HepG2 (cell line): Measurements from ENCODE around the gene FAM20A. TPM values are rescaled to one million over a fixed set of nuclear protein-coding genes. Genes with fewer than 3 reads are reported as not detected.

Experiments used
- ATAC-seq: fragments of 200-7000 bp; cut with Tn5 transposase; 3 replicates; pipeline ENCODE4 v1.9.1; 2020; ENCODE audit warnings: mild to moderate bottlenecking, moderate library complexity
- BruUV-seq: library from RNA; stranded (reverse); fragments of 400-500 nt; replicated peaks from 2 replicates; lab custom pipeline; 2021; lab: Mats Ljungman, UMichigan
- CTCF ChIA-PET: fragments of 300-600 bp; formaldehyde crosslinking; extraction: SDS; loops from one replicate; lab custom pipeline; 2021; ENCODE audit warnings: low total read pairs, inconsistent platforms, low intra/inter-chr PET ratio; lab: Yijun Ruan, JAX
- POLR2A ChIA-PET: fragments of 350-600 bp; sonication (Branson Sonifier 250); formaldehyde crosslinking; loops from one replicate; lab custom pipeline; 2020; ENCODE audit warnings: antibody characterized with exemption, inconsistent platforms; lab: Yijun Ruan, JAX
- DNase-seq: peaks from one replicate; pipeline ENCODE4 v3.0.0-alpha.2; 2015; ENCODE audit warnings: low spot score
- FAIRE-seq: peaks from 3 replicates; lab custom pipeline; 2011; peaks lifted over from hg19 to GRCh38; lab: Jason Lieb, UNC
- H2AFZ ChIP-seq: one replicate; pipeline ENCODE4 v1.6.1; 2011; ENCODE audit warnings: low read length, inconsistent platforms
- H3K27ac ChIP-seq: fragments of 300-600 bp; 3 replicates; pipeline ENCODE4 v1.8.0; 2011; ENCODE audit warnings: mixed run types, mild to moderate bottlenecking, mixed read lengths, low read length, inconsistent platforms; ENCODE audit not compliant: insufficient read depth; ENCODE audit errors: extremely low read length
- H3K27me3 ChIP-seq, 2 experiments: fragments of 200-600 bp in 1 of 2; 2 replicates in 1 of 2; 3 replicates in 1 of 2; pipeline versions ENCODE4 v1.6.0 to v1.8.0; 2011; ENCODE audit warnings: low read length in 2 of 2, mild to moderate bottlenecking in 2 of 2, moderate library complexity in 2 of 2, inconsistent platforms in 1 of 2; ENCODE audit not compliant: insufficient read depth in 2 of 2, control insufficient read depth in 1 of 2
- H3K36me3 ChIP-seq, 2 experiments: fragments of 200-600 bp in 1 of 2; replicated peaks in 1 of 2; 2 replicates in 1 of 2; 3 replicates in 1 of 2; pipeline versions ENCODE4 v1.5.1 to v1.8.0; 2011; ENCODE audit warnings: low read length in 2 of 2, inconsistent platforms in 1 of 2; ENCODE audit not compliant: insufficient read depth in 2 of 2, control insufficient read depth in 1 of 2
- H3K4me1 ChIP-seq: 2 replicates; pipeline ENCODE4 v1.5.1; 2012; ENCODE audit warnings: low read length, inconsistent platforms; ENCODE audit not compliant: insufficient read depth
- H3K4me2 ChIP-seq: 2 replicates; pipeline ENCODE4 v1.6.0; 2011; ENCODE audit warnings: low read depth, low read length, inconsistent platforms
- H3K4me3 ChIP-seq, 3 experiments: fragments of 200-600 bp in 1 of 3; sonication (generic), shearing (Covaris generic) in 1 of 3; replicated peaks in 1 of 3; 2 replicates each; pipeline ENCODE4 v1.5.1; 2011 to 2016; ENCODE audit warnings: low read length in 3 of 3, inconsistent platforms in 2 of 3, low read depth in 2 of 3, mild to moderate bottlenecking in 2 of 3, control low read depth in 1 of 3, mixed read lengths in 1 of 3; ENCODE audit not compliant: insufficient read depth in 1 of 3
- H3K79me2 ChIP-seq: one replicate; pipeline ENCODE4 v1.6.1; 2011; ENCODE audit warnings: low read length, inconsistent platforms; ENCODE audit not compliant: insufficient read depth
- H3K9ac ChIP-seq: 2 replicates; pipeline ENCODE4 v1.6.0; 2011; ENCODE audit warnings: mild to moderate bottlenecking, low read depth, low read length, inconsistent platforms; ENCODE audit not compliant: insufficient read depth
- H3K9me3 ChIP-seq: 2 replicates; pipeline ENCODE4 v1.5.1; 2012; ENCODE audit warnings: mild to moderate bottlenecking, low read length
- H4K20me1 ChIP-seq: 2 replicates; pipeline ENCODE4 v1.6.0; 2011; ENCODE audit warnings: inconsistent platforms, mild to moderate bottlenecking, low read length, moderate library complexity; ENCODE audit not compliant: insufficient read depth
- CBX2 ChIP-seq, 2 experiments: fragments of 200-600 bp in 1 of 2; sonication (generic); formaldehyde crosslinking in 1 of 2; IDR thresholded peaks; 2 replicates each; pipeline versions ENCODE4 v1.7.0 to v1.8.1; 2018 to 2022; ENCODE audit warnings: low read depth in 2 of 2, low read length in 1 of 2, mild to moderate bottlenecking in 1 of 2, missing genetic modification reagents in 1 of 2
- FOXA3 ChIP-seq: IDR thresholded peaks from 2 replicates; pipeline ENCODE4 v1.6.1; 2016; ENCODE audit warnings: missing genetic modification reagents, missing compliant biosample characterization
- KAT2B ChIP-seq: fragments of 150-350 bp; IDR thresholded peaks from 2 replicates; pipeline ENCODE4 v1.6.1; 2014; ENCODE audit warnings: low read depth, low read length, borderline replicate concordance
- NFATC3 ChIP-seq: sonication (generic); formaldehyde crosslinking; IDR thresholded peaks from 2 replicates; pipeline ENCODE4 v1.5.1; 2020; ENCODE audit warnings: mild to moderate bottlenecking, missing genetic modification reagents
- PHF20 ChIP-seq: sonication (generic); formaldehyde crosslinking; IDR thresholded peaks from 2 replicates; pipeline ENCODE4 v1.5.0; 2020; ENCODE audit warnings: mild to moderate bottlenecking, missing genetic modification reagents
- SMYD3 ChIP-seq: sonication (generic); formaldehyde crosslinking; IDR thresholded peaks from 2 replicates; pipeline ENCODE4 v1.8.1; 2023; ENCODE audit warnings: mild to moderate bottlenecking, missing genetic modification reagents
- ZMYM2 ChIP-seq: sonication (generic); formaldehyde crosslinking; IDR thresholded peaks from 2 replicates; pipeline ENCODE4 v1.8.0; 2022; ENCODE audit warnings: mild to moderate bottlenecking, missing genetic modification reagents
- ZNF121 ChIP-seq: sonication (generic); formaldehyde crosslinking; IDR thresholded peaks from 2 replicates; pipeline ENCODE4 v1.5.0; 2020; ENCODE audit warnings: mild to moderate bottlenecking, missing genetic modification reagents
- ZNF343 ChIP-seq: sonication (generic); formaldehyde crosslinking; IDR thresholded peaks from 2 replicates; pipeline ENCODE4 v1.4.0; 2020; ENCODE audit warnings: mild to moderate bottlenecking, missing genetic modification reagents
- ZNF484 ChIP-seq: sonication (generic); formaldehyde crosslinking; IDR thresholded peaks from 2 replicates; pipeline ENCODE4 v1.5.1; 2020; ENCODE audit warnings: mild to moderate bottlenecking, low read depth, missing genetic modification reagents, borderline replicate concordance
- ZNF720 ChIP-seq: sonication (generic); formaldehyde crosslinking; IDR thresholded peaks from 2 replicates; pipeline ENCODE4 v1.4.0; 2020; ENCODE audit warnings: missing genetic modification reagents
- WGBS: methylation state at CpG from one replicate; pipeline ENCODE4 v1.1.6; 2017; ENCODE audit warnings: low lambda C conversion rate; 5-methylcytosine and 5-hydroxymethylcytosine counted together
- in situ Hi-C: cut with HindIII; loops from 2 replicates; pipeline ENCODE4 v1.10.0; 2017; ENCODE audit warnings: low pct_unique_long_range_greater_than_20kb; ENCODE audit not compliant: extremely low pct_ligation_motif_present
- intact Hi-C: fragments of 100-400 bp; cut with micrococcal nuclease; formaldehyde crosslinking; loops from one replicate; pipeline ENCODE4 v1.10.0; 2022; ENCODE audit not compliant: unreplicated experiment
- polyA plus RNA-seq, 8 experiments: library from polyadenylated mRNA; depleted of rRNA in 3 of 8; stranded (reverse) in 7 of 8; unstranded in 1 of 8; fragments of >200 nt; fragmentation: Illumina TruSeq in 4 of 8; extraction: Trizol in 4 of 8; gene quantifications; 2 replicates each; pipeline versions ENCODE4 v1.2.1 to v1.2.3, GENCODE V29; 2011 to 2016; ENCODE audit warnings: low read depth in 4 of 8, missing spikeins in 1 of 8, mixed read lengths in 1 of 8; ENCODE audit not compliant: insufficient read depth in 1 of 8
- total RNA-seq, 5 experiments: library from RNA; depleted of rRNA; stranded (reverse); fragments of >200 nt; fragmentation: Illumina TruSeq; extraction: Trizol; gene quantifications; 2 replicates each; pipeline ENCODE4 v1.2.3, GENCODE V29; 2016; ENCODE audit warnings: low read depth in 1 of 5
- TF ChIP-seq, protein P1 (sequence below): sonication (generic); formaldehyde crosslinking; IDR thresholded peaks from 2 replicates; pipeline ENCODE4 v1.4.0; 2020; ENCODE audit warnings: missing genetic modification reagents

The FAM20A gene
- total and polyA plus RNA-seq, 2 of the 13 experiments (the other 11 are each of a cell fraction or from before 2014, with no cell fraction given) = 9.3 to 20.7 TPM

DNA sequence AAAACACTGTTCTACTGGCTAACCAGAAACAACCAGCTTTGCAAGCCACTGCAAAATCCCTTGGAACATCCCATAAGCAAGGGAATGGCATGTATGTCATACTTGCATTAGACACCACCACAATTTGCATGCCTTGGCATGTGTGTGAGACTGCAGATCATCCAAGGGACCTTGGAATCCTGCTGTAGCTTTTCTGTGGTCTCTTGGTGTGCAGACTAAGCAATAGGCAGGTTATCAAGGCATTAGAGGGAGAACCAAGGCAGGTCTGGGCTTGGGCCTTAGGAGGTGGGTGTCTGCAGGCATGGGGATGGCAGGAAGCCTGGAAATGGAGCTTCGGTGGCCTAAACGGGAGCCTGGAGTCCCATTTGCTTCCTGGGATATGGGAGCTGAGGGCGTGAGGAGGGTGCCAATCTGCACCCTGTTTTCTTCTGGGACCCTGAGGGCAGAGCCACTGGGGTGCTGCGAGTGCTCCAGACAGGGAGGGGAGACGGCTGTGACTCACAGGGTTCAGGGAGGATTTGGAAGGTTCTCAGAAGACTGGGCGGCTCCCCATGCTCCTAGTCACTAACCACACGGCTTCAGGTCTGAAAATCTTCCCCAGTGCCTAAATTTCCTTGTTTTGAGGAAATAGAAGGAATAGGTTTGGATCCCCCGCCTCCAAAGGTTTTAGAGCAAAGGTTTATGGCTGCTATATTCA, 36.6 kb downstream of the FAM20A start:
- CTCF ChIA-PET = no interaction called here

More for the DNA sequence above, 36.6 kb downstream of the FAM20A start:
- Histone ChIP-seq H3K27ac (no peak overlapping the region), H3K79me2 (no peaks in the 10 kb centered on the region), H3K9ac (no peak overlapping the region), H3K9me3 (no peaks in the 10 kb centered on the region), H3K4me2 (no peak overlapping the region), H3K4me3 (no peak overlapping the region), H3K4me1 (peaks cover 17% of the 10 kb centered on the region), H4K20me1 (no peaks in the 10 kb centered on the region), H3K36me3 (no peaks in the 10 kb centered on the region), H3K27me3 (no peaks in the 10 kb centered on the region), H2AFZ (no peak overlapping the region)
- in situ Hi-C loops = no loop called here
- intact Hi-C loops = no loop called here
- FAIRE-seq (no peak), ATAC-seq (no peak), DNase-seq (no peak)
- WGBS = 97% methylated on average over 8 of the region's 8 CpGs
- no TSS peak for BruUV-seq
- POLR2A ChIA-PET = no interaction called here
- TF ChIP-seq ZNF121 (CRISPR knock-in tag) = no peak
- no peak for TF ChIP-seq ZNF720
- no peak for TF ChIP-seq CBX2 (IDR thresholded peaks at IDR 0.05; ENCODE audit: low read depth, low read length)
- TF ChIP-seq CBX2 (CRISPR knock-in tag; IDR thresholded peaks at IDR 0.05; ENCODE audit: low read depth) = no peak
- no peak for TF ChIP-seq PHF20 (CRISPR knock-in tag)
- no peak for TF ChIP-seq KAT2B
- TF ChIP-seq FOXA3 (CRISPR knock-in tag) = no peak
- TF ChIP-seq, protein P1, sequence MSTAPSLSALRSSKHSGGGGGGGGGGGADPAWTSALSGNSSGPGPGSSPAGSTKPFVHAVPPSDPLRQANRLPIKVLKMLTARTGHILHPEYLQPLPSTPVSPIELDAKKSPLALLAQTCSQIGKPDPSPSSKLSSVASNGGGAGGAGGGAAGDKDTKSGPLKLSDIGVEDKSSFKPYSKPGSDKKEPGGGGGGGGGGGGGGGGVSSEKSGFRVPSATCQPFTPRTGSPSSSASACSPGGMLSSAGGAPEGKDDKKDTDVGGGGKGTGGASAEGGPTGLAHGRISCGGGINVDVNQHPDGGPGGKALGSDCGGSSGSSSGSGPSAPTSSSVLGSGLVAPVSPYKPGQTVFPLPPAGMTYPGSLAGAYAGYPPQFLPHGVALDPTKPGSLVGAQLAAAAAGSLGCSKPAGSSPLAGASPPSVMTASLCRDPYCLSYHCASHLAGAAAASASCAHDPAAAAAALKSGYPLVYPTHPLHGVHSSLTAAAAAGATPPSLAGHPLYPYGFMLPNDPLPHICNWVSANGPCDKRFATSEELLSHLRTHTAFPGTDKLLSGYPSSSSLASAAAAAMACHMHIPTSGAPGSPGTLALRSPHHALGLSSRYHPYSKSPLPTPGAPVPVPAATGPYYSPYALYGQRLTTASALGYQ (CRISPR knock-in tag) = no peak
- TF ChIP-seq ZNF484 (CRISPR knock-in tag) = no peak
- no peak for TF ChIP-seq NFATC3 (CRISPR knock-in tag)
- TF ChIP-seq ZMYM2 = no peak
- no peak for TF ChIP-seq SMYD3 (CRISPR knock-in tag)
- no peak for TF ChIP-seq ZNF343
- TF ChIP-seq, all 625 proteins: peak for 0
